H7 (cell line): ENCODE results near the gene TUBGCP2. TPM values are rescaled to one million over a fixed set of nuclear protein-coding genes. Genes with fewer than 3 reads are reported as not detected.
A peak's percentile ranks its signal among the peaks of the same experiment; 100 is the strongest.

ENCODE experiments used
- DNase-seq: peaks from one replicate; pipeline ENCODE4 v3.0.0; 2012
- H3K27me3 ChIP-seq: 2 replicates; pipeline ENCODE4 v1.6.0; 2011; ENCODE audit warnings: mild to moderate bottlenecking, low read length; ENCODE audit not compliant: control insufficient read depth, insufficient read depth
- H3K36me3 ChIP-seq: replicated peaks from 2 replicates; pipeline ENCODE4 v1.5.1; 2011; ENCODE audit warnings: low read length; ENCODE audit not compliant: control insufficient read depth, insufficient read depth
- H3K4me3 ChIP-seq: 2 replicates; pipeline ENCODE4 v1.5.1; 2011; ENCODE audit warnings: low read depth, mild to moderate bottlenecking, control low read depth, low read length, moderate library complexity; ENCODE audit not compliant: insufficient read depth
- total RNA-seq: library from RNA; depleted of rRNA; stranded (reverse); fragments of >200 nt; shearing (Covaris generic); gene quantifications from 2 replicates; pipeline ENCODE4 v1.2.3, GENCODE V29; 2014; rRNA removed

Gene TUBGCP2
- 46.4 and 47.1 TPM in 2 replicates for total RNA-seq

- Histone ChIP-seq H3K4me3 (peak within 1 kb of the TSS; percentile 94), H3K27me3 (no peaks in the 10 kb centered on the region), H3K36me3 (peaks cover 7% of the 10 kb centered on the region)
- DNase-seq: peak; percentile 97
These were observed at the start of gene TUBGCP2, which contains the start of gene ZNF511 for GRCh38 chr10:133308421-133309099. Gene TUBGCP2 (minus strand): TSS chr10:133308872. CDS start chr10:133302941, 5,931 bp downstream. Gene ZNF511 (plus strand): TSS chr10:133308914. CDS start chr10:133308944, 30 bp downstream.

- H3K27me3 ChIP-seq: no peaks in the 10 kb centered on the region
- peak; percentile 100 for DNase-seq
- H3K36me3 ChIP-seq: peaks cover 5% of the 10 kb centered on the region
- H3K4me3 ChIP-seq: peak within 1 kb of the TSS; percentile 78
These were observed 48.9 kb upstream of the TUBGCP2 start, which contains the start of gene FUOM for GRCh38 chr10:133357285-133358161. Gene FUOM (minus strand): TSS chr10:133358019. CDS start chr10:133358007, 12 bp downstream.

- Histone ChIP-seq H3K4me3 (peak overlapping the region; percentile 78), H3K27me3 (no peaks in the 10 kb centered on the region), H3K36me3 (peaks cover 4% of the 10 kb centered on the region)
- peak; percentile 87 for DNase-seq
These were observed 48.0 kb upstream of the TUBGCP2 start for GRCh38 chr10:133356549-133357284.

GRCh38 chr10:133355991-133356390 is 47.3 kb upstream of the TUBGCP2 start:
- Histone ChIP-seq H3K4me3 (no peak overlapping the region), H3K27me3 (no peaks in the 10 kb centered on the region), H3K36me3 (peaks cover 4% of the 10 kb centered on the region)
- peak; percentile 51 for DNase-seq

- Histone ChIP-seq H3K4me3 (no peak overlapping the region), H3K27me3 (no peaks in the 10 kb centered on the region), H3K36me3 (peaks cover 4% of the 10 kb centered on the region)
- DNase-seq: no peak
These were observed 46.6 kb upstream of the TUBGCP2 start for GRCh38 chr10:133355266-133355665.

GRCh38 chr10:133354672-133355240 is 46.1 kb upstream of the TUBGCP2 start:
- Histone ChIP-seq H3K27me3 (no peaks in the 10 kb centered on the region; the same call in 1 of the 2 replicates), H3K4me3 (no peak overlapping the region), H3K36me3 (peaks cover 4% of the 10 kb centered on the region)
- no peak for DNase-seq

GRCh38 chr10:133353988-133354605 is 45.4 kb upstream of the TUBGCP2 start:
- no peak for DNase-seq
- peaks cover 4% of the 10 kb centered on the region for H3K36me3 ChIP-seq
- no peaks in the 10 kb centered on the region; the same call in 1 of the 2 replicates for H3K27me3 ChIP-seq
- H3K4me3 ChIP-seq: no peak overlapping the region

- H3K4me3 ChIP-seq: no peak overlapping the region
- H3K27me3 ChIP-seq: no peaks in the 10 kb centered on the region; the same call in 1 of the 2 replicates
- peaks cover 4% of the 10 kb centered on the region for H3K36me3 ChIP-seq
- peak; percentile 59 for DNase-seq
These were observed 44.7 kb upstream of the TUBGCP2 start for GRCh38 chr10:133353202-133353959.

GRCh38 chr10:133351408-133352318 is 43.0 kb upstream of the TUBGCP2 start:
- Histone ChIP-seq H3K27me3 (no peaks in the 10 kb centered on the region; the same call in 1 of the 2 replicates), H3K36me3 (peaks cover 4% of the 10 kb centered on the region), H3K4me3 (no peak overlapping the region)
- peak; percentile 83 for DNase-seq

- Histone ChIP-seq H3K4me3 (no peak overlapping the region), H3K27me3 (no peaks in the 10 kb centered on the region; the same call in 1 of the 2 replicates), H3K36me3 (peaks cover 4% of the 10 kb centered on the region)
- peak; percentile 61 for DNase-seq
These were observed 42.3 kb upstream of the TUBGCP2 start for GRCh38 chr10:133350950-133351329.

GRCh38 chr10:133350283-133350949 is 41.7 kb upstream of the TUBGCP2 start:
- peak; percentile 44 for DNase-seq
- Histone ChIP-seq H3K27me3 (no peaks in the 10 kb centered on the region; the same call in 1 of the 2 replicates), H3K36me3 (peaks cover 3% of the 10 kb centered on the region), H3K4me3 (no peak overlapping the region)

GRCh38 chr10:133349577-133350011 is 40.9 kb upstream of the TUBGCP2 start:
- no peaks in the 10 kb centered on the region for H3K36me3 ChIP-seq
- no peak for DNase-seq
- H3K4me3 ChIP-seq: no peak overlapping the region
- H3K27me3 ChIP-seq: no peaks in the 10 kb centered on the region; the same call in none of the 2 replicates
